ENCODE data around the gene MARCHF10. TPM values are rescaled to one million over a fixed set of nuclear protein-coding genes. Genes with fewer than 3 reads are reported as not detected.
A peak's percentile ranks its signal among the peaks of the same experiment; 100 is the strongest.

The MARCHF10 gene
- total RNA-seq, 3 donors from 2014 or later: under 0.01 to 0.16 TPM; not detected in 1

DNA sequence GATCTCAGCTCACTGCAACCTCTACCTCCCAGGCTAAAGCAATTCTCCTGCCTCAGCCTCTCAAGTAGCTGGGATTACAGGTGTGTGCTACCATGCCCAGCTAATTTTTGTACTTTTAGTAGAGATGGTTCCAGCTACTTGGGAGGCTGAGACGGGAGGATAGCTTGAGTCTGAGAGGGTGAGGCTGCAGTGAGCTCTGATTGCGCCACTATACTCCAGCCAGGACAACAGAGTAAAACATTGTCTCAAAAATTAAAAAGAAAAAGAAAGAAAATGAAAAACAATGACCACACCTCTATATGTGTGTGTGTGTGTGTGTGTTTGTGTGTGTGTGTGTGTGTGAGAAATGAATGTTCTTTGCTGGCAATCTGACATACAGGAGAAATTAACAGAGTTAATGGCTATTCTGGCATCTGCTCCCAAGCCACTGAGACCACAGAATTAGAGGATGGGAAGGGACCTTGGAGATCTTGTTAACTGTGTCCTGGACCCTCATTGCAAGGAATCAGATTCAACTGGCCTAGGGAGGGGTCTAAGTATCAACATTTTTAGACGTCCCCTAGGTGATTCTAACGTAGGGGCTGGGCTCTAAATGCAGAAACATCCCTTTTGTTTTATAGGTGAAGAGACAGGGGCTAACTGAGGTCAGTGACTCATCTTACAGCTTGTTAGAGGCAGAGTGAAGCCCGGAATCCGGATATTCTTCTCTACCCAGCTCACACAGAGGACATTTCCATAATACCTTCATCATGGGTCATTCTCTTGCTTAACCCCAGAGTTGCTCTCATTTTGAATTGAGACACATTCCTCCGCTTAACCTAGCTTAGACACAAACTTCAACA, 16.4 kb upstream of the MARCHF10 start:
- intact Hi-C loops (cut with DNase I; ENCODE audit: low total_unique reads): no loop called here
- DNase-seq (ENCODE audit: low spot score in 2 of 2): no peak
- TF ChIP-seq POLR2A (IDR thresholded peaks at IDR 0.05) (no peak), POLR2AphosphoS5 (IDR thresholded peaks at IDR 0.05) (no peak)
- TF ChIP-seq, protein P1, sequence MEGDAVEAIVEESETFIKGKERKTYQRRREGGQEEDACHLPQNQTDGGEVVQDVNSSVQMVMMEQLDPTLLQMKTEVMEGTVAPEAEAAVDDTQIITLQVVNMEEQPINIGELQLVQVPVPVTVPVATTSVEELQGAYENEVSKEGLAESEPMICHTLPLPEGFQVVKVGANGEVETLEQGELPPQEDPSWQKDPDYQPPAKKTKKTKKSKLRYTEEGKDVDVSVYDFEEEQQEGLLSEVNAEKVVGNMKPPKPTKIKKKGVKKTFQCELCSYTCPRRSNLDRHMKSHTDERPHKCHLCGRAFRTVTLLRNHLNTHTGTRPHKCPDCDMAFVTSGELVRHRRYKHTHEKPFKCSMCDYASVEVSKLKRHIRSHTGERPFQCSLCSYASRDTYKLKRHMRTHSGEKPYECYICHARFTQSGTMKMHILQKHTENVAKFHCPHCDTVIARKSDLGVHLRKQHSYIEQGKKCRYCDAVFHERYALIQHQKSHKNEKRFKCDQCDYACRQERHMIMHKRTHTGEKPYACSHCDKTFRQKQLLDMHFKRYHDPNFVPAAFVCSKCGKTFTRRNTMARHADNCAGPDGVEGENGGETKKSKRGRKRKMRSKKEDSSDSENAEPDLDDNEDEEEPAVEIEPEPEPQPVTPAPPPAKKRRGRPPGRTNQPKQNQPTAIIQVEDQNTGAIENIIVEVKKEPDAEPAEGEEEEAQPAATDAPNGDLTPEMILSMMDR (IDR thresholded peaks at IDR 0.05): no peak
- no peak overlapping the region for H3K27ac ChIP-seq
- no peaks in the 10 kb centered on the region for H3K9me3 ChIP-seq
- H3K36me3 ChIP-seq: no peaks in the 10 kb centered on the region
- peaks cover 0 to 6% of the 10 kb centered on the region in 2 donors for H3K4me1 ChIP-seq
- no peaks in the 10 kb centered on the region for H3K27me3 ChIP-seq
- no peak overlapping the region for H3K4me3 ChIP-seq

DNA sequence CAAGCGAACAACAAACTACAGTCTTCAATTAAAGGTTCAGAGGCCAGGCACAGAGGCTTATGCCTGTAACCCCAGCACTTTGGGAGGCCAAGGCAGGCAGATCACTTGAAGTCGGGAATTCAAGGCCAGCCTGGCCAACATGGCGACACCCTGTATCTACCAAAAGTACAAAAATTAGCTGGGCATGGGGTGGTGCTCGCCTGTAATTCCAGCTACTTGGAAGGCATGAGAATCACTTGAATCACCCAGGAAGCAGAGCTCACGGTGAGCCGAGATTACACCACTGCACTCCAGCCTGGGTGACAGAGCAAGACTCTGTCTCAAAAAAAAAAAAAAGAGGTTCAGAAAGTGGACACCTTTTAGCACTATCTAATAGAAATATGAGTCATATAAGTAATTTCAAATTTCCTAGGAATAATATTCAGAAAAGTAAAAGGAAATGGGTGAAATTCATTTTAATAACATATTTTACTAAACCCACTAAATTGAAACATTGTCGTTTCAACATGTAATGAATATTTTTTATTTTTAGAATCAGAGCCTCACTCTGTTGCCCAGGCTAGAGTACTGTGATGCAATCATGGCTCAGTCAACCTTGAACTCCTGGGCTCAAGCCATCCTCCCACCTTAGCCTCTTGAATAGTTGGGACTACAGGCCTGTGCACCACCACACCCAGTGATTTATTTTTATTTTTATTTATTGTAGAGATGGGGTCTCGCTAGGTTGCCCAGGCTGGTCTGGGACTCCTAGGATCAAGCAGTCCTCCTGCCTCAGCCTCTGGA, 15.2 kb upstream of the MARCHF10 start:
- Histone ChIP-seq H3K27me3 (no peaks in the 10 kb centered on the region), H3K27ac (no peak overlapping the region), H3K36me3 (no peaks in the 10 kb centered on the region), H3K4me1 (peaks cover 0 to 6% of the 10 kb centered on the region in 2 donors), H3K9me3 (no peaks in the 10 kb centered on the region), H3K4me3 (no peak overlapping the region)
- intact Hi-C loops (cut with DNase I; ENCODE audit: low total_unique reads): no loop called here
- no peak for DNase-seq (ENCODE audit: low spot score in 2 of 2)
- TF ChIP-seq, protein P1 (IDR thresholded peaks at IDR 0.05): no peak
- TF ChIP-seq POLR2A (IDR thresholded peaks at IDR 0.05): no peak
- TF ChIP-seq POLR2AphosphoS5 (IDR thresholded peaks at IDR 0.05): no peak

DNA sequence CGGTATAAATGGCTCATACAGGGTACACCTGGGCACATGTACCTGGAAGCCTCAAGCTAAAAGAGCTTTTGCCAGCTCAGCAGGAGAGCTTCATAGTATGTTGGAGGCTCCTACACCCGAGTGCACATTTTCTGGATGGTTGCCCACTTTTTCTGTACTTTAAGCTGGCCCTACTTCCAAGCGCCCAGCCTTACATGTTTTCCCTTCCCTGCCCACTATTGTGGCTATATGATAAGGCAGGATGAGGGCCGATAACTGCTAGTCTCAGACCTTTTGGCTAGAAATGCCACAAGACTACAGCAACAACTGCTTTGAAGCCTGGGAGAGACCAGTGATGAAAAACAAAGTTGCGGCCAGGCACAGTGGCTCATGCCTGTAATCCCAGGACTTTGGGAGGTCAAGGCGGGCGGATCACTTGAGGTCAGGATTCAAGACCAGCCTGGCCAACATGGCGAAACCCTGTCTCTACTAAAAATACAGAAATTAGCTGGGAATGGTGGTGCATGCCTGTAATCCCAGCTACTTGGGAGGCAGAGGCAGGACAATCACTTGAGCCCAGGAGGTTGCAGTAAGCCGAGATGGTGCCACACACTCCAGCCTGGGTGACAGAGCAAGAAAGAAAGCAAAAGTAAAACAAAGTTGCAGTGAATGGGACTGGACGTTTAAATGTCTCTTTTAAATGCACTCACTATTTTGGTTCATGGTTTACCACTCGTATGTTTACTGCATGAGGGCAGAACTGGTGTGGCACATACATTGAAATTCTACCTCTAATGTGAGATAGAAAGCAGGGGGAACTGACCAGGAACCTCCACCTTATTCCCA, 14.2 kb upstream of the MARCHF10 start:
- no peak overlapping the region for H3K4me3 ChIP-seq
- intact Hi-C loops (cut with DNase I; ENCODE audit: low total_unique reads): no loop called here
- H3K27ac ChIP-seq: no peak overlapping the region
- H3K36me3 ChIP-seq: no peaks in the 10 kb centered on the region
- no peaks in the 10 kb centered on the region for H3K27me3 ChIP-seq
- H3K9me3 ChIP-seq: no peaks in the 10 kb centered on the region
- DNase-seq (ENCODE audit: low spot score in 2 of 2): no peak
- TF ChIP-seq POLR2AphosphoS5 (IDR thresholded peaks at IDR 0.05) (no peak), POLR2A (IDR thresholded peaks at IDR 0.05) (no peak)
- TF ChIP-seq, protein P1 (IDR thresholded peaks at IDR 0.05): no peak
- H3K4me1 ChIP-seq: peaks cover 0 to 6% of the 10 kb centered on the region in 2 donors

DNA sequence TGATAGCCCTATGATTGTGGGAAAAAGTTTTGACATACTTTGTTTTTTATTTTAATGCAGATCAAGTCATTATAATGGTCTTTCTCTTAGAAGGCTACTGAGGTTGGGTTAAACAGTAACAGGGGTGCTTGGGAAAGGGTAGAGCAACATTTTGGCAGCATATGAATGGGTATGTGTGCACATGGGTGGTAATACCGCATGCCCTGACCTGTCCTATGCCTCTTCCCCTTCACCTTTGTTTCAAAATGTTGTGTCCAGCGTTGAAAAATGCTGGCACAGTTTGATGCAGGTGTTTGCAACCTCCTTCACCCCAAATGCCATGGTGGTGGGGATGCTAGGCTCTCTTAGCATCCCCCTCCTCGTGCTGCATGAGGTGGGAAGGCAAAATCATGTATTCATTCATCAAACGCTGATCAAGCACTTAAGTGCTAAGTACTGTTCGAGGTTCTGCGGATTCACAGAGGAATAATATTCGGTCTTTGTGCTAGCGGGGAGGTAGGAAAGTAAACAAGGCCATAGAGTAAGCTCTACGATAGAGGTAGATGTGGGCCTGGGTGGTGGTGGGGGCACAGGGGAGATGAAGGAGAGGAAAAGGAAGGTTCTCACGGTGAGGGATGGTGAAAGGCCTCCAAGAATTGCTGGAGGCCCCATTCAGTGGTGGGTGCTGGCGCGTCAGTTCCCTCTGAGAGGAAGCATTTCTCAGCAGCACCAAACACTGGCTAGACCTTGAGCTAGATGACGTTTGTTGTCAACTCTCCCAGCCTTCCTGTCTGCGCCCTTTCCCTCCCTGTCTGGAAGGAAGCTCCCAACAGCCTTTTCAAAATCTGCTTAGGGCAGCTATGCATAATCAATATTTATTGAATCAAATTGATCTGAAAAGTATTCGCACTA, 13.3 kb upstream of the MARCHF10 start:
- DNase-seq (ENCODE audit: low spot score in 2 of 2): no peak
- intact Hi-C loops (cut with DNase I; ENCODE audit: low total_unique reads): no loop called here
- no peaks in the 10 kb centered on the region for H3K36me3 ChIP-seq

More for the DNA sequence above, 13.3 kb upstream of the MARCHF10 start:
- TF ChIP-seq, protein P1 (IDR thresholded peaks at IDR 0.05): no peak
- TF ChIP-seq POLR2A (IDR thresholded peaks at IDR 0.05) (no peak), POLR2AphosphoS5 (IDR thresholded peaks at IDR 0.05) (no peak)
- Histone ChIP-seq H3K4me3 (no peak overlapping the region), H3K27ac (peak overlapping the region in 1 of 2 donors; percentile 88), H3K4me1 (peaks cover 0 to 6% of the 10 kb centered on the region in 2 donors), H3K9me3 (no peaks in the 10 kb centered on the region), H3K27me3 (no peaks in the 10 kb centered on the region)

All from breast epithelium (tissue), 4 donors.